ENCODE results near the gene SLC26A1. TPM values are rescaled to one million over a fixed set of nuclear protein-coding genes. Genes with fewer than 3 reads are reported as not detected.

The SLC26A1 gene
- polyA plus RNA-seq, 1 donor (not counting 4 experiments of a cell fraction or from before 2014, with no cell fraction given), result not detected

DNA sequence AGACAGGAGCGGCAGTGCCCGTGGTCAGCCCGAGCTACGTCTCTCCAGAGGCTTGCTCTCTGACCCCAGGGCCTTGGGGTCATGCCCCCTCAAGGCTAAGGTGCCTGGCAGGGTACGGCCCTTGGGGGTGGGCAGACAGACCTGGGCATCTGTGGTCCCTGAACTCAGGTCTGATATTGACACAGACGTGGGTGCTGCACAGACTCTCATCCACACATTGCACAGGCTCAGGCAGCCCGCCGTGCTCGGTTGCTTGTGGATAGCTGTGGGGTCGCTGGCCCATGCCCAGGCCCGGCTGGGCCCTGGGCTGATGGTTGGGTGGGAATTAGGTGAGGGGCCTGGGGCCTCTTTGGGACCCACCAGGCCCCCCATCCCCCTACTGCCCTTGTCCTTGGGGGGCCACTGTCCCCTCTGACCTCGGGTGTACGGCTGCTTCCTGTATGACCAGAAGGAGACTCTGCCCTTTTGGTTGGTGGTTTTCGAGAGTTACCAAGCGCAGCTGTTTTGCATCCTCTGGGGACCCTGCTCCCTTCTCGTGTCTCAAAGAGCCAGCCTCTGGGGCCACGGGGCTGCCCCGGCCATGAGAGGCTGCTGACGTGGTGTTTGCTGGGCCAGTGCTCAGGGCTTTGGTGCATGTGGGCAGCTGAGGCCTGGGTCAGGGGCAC, 28.3 kb upstream of the SLC26A1 start:
- Histone ChIP-seq H3K36me3 (ENCODE audit: control insufficient read depth in 2 of 2, extremely low read depth in 1 of 2, insufficient read depth in 2 of 2, low read length in 2 of 2) (peaks cover 0 to 4% of the 10 kb centered on the region in 2 experiments), H3K4me2 (ENCODE audit: control insufficient read depth, extremely low read depth, insufficient read depth, low read depth, low read length) (no peak overlapping the region), H3K79me2 (ENCODE audit: control insufficient read depth, insufficient read depth, low read length) (no peaks in the 10 kb centered on the region), H3K9me1 (ENCODE audit: control insufficient read depth, extremely low read depth, insufficient read depth, low read length) (no peaks in the 10 kb centered on the region), H3K4me3 (ENCODE audit: control insufficient read depth in 2 of 3, extremely low read depth in 1 of 3, insufficient read depth in 2 of 3, low read depth in 1 of 3, low read length in 3 of 3) (no peak overlapping the region), H3K9ac (ENCODE audit: control insufficient read depth, extremely low read depth, insufficient read depth, low read length) (no peak overlapping the region), H3K4me1 (ENCODE audit: control insufficient read depth, extremely low read depth, insufficient read depth, low read length) (peaks cover 3% of the 10 kb centered on the region), H3K9me3 (ENCODE audit: control insufficient read depth, low read depth, low read length) (no peaks in the 10 kb centered on the region), H3K27me3 (ENCODE audit: control insufficient read depth, extremely low read depth, insufficient read depth, low read length) (no peaks in the 10 kb centered on the region), H4K20me1 (ENCODE audit: control insufficient read depth, extremely low read depth, insufficient read depth, low read length) (no peaks in the 10 kb centered on the region), H3K27ac (ENCODE audit: control insufficient read depth, insufficient read depth, low read length) (no peak overlapping the region), H2AFZ (ENCODE audit: control insufficient read depth, low read length) (no peak overlapping the region)
- DNase-seq (ENCODE audit: low read depth, low spot score), result no peak
- no peak for FAIRE-seq
- dilution Hi-C loops (cut with MboI; ENCODE audit: extremely low pct_ligation_motif_present, low sequenced_read_pairs), result no loop called here
- no peak for TF ChIP-seq EZH2 (IDR thresholded peaks at IDR 0.05; ENCODE audit: low read length)
- TF ChIP-seq, protein P1, sequence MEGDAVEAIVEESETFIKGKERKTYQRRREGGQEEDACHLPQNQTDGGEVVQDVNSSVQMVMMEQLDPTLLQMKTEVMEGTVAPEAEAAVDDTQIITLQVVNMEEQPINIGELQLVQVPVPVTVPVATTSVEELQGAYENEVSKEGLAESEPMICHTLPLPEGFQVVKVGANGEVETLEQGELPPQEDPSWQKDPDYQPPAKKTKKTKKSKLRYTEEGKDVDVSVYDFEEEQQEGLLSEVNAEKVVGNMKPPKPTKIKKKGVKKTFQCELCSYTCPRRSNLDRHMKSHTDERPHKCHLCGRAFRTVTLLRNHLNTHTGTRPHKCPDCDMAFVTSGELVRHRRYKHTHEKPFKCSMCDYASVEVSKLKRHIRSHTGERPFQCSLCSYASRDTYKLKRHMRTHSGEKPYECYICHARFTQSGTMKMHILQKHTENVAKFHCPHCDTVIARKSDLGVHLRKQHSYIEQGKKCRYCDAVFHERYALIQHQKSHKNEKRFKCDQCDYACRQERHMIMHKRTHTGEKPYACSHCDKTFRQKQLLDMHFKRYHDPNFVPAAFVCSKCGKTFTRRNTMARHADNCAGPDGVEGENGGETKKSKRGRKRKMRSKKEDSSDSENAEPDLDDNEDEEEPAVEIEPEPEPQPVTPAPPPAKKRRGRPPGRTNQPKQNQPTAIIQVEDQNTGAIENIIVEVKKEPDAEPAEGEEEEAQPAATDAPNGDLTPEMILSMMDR (optimal IDR thresholded peaks at IDR 0.05 in 1 of 3, IDR thresholded peaks at IDR 0.05 in 1 of 3, conservative IDR thresholded peaks at IDR 0.05 in 1 of 3; ENCODE audit: extremely low read depth in 1 of 3, insufficient read depth in 2 of 3, low read length in 3 of 3), result no peak

DNA sequence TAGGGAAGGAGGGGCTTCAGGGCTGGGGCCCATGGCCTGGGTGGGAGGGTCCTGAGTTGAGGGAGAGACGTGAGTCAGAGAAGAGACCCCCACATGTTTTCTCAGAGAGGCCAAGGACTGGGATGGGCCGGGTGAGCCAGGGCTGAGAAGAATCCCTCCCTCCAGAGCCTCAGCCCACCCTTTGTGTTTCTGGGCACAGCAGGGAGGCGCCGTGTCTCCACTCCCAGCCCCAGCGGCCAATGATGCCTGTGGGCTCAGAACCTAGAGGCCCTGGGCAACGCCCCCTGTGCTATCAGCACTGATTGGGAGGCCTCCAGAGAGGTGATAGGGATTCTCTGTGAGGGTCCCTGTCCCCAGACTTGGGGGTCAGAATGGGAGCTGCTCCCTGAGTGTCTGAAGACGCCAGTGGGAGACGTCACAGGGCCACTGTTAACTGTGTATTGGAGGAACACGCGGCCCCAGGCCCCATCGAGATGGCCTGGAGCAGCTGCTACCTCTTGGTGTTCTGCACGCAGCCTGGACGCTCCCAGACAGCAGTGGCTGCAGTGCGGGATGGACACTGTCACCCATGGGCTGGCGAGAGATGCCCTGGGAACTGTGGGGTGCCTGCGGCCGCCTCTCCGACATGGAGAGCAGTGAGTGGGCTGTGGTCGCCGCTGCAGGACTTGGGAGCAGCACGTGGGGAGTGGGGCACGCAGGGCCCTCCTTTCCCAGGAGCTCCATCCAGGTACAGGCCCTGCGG, 26.7 kb upstream of the SLC26A1 start:
- TF ChIP-seq, protein P1 (optimal IDR thresholded peaks at IDR 0.05 in 1 of 3, IDR thresholded peaks at IDR 0.05 in 1 of 3, conservative IDR thresholded peaks at IDR 0.05 in 1 of 3; ENCODE audit: extremely low read depth in 1 of 3, insufficient read depth in 2 of 3, low read length in 3 of 3), result no peak
- no peak for TF ChIP-seq EZH2 (IDR thresholded peaks at IDR 0.05; ENCODE audit: low read length)
- H3K79me2 ChIP-seq (ENCODE audit: control insufficient read depth, insufficient read depth, low read length), result no peaks in the 10 kb centered on the region
- DNase-seq (ENCODE audit: low read depth, low spot score) (no peak), FAIRE-seq (no peak)
- no peaks in the 10 kb centered on the region for H3K4me1 ChIP-seq (ENCODE audit: control insufficient read depth, extremely low read depth, insufficient read depth, low read length)
- no peaks in the 10 kb centered on the region for H3K9me3 ChIP-seq (ENCODE audit: control insufficient read depth, low read depth, low read length)
- H4K20me1 ChIP-seq (ENCODE audit: control insufficient read depth, extremely low read depth, insufficient read depth, low read length), result no peaks in the 10 kb centered on the region
- no peak overlapping the region for H3K27ac ChIP-seq (ENCODE audit: control insufficient read depth, insufficient read depth, low read length)
- no peak overlapping the region for H3K9ac ChIP-seq (ENCODE audit: control insufficient read depth, extremely low read depth, insufficient read depth, low read length)
- H3K9me1 ChIP-seq (ENCODE audit: control insufficient read depth, extremely low read depth, insufficient read depth, low read length), result no peaks in the 10 kb centered on the region
- no peak overlapping the region for H3K4me3 ChIP-seq (ENCODE audit: control insufficient read depth in 2 of 3, extremely low read depth in 1 of 3, insufficient read depth in 2 of 3, low read depth in 1 of 3, low read length in 3 of 3)
- H3K27me3 ChIP-seq (ENCODE audit: control insufficient read depth, extremely low read depth, insufficient read depth, low read length), result no peaks in the 10 kb centered on the region
- no peak overlapping the region for H3K4me2 ChIP-seq (ENCODE audit: control insufficient read depth, extremely low read depth, insufficient read depth, low read depth, low read length)
- dilution Hi-C loops (cut with MboI; ENCODE audit: extremely low pct_ligation_motif_present, low sequenced_read_pairs), result no loop called here
- no peak overlapping the region for H2AFZ ChIP-seq (ENCODE audit: control insufficient read depth, low read length)
- no peaks in the 10 kb centered on the region for H3K36me3 ChIP-seq (ENCODE audit: control insufficient read depth in 2 of 2, extremely low read depth in 1 of 2, insufficient read depth in 2 of 2, low read length in 2 of 2)
